Esophagus muscularis mucosa (tissue), 4 donors: ENCODE data around the gene PAEP.
"Not testable (repeated sequence)": the region's sequence is repeated elsewhere in the genome, so short reads cannot be mapped to it uniquely, and the experiment has no call there.

Experiments used
- EP300 ChIP-seq: sonication (generic); formaldehyde crosslinking; IDR thresholded peaks from one replicate; pipeline ENCODE4 v1.6.1; 2017; ENCODE audit warnings: antibody characterized with exemption
- POLR2A ChIP-seq: fragments of 450-650 bp; IDR thresholded peaks from one replicate; pipeline ENCODE4 v1.6.1; 2017; ENCODE audit warnings: antibody characterized with exemption, moderate library complexity, mild to moderate bottlenecking, low read depth
- TF ChIP-seq, protein P1 (sequence below), 3 experiments: fragments of 200-600 bp in 2 of 3; fragments of 450-650 bp in 1 of 3; sonication (generic) in 2 of 3; IDR thresholded peaks; one replicate each; pipeline ENCODE4 v1.5.1; 2017 to 2019; ENCODE audit warnings: antibody characterized with exemption in 3 of 3, mild to moderate bottlenecking in 2 of 3, moderate library complexity in 1 of 3

GRCh38 chr9:135546792-135547617, 14.6 kb upstream of the PAEP start:
- TF ChIP-seq, protein P1, sequence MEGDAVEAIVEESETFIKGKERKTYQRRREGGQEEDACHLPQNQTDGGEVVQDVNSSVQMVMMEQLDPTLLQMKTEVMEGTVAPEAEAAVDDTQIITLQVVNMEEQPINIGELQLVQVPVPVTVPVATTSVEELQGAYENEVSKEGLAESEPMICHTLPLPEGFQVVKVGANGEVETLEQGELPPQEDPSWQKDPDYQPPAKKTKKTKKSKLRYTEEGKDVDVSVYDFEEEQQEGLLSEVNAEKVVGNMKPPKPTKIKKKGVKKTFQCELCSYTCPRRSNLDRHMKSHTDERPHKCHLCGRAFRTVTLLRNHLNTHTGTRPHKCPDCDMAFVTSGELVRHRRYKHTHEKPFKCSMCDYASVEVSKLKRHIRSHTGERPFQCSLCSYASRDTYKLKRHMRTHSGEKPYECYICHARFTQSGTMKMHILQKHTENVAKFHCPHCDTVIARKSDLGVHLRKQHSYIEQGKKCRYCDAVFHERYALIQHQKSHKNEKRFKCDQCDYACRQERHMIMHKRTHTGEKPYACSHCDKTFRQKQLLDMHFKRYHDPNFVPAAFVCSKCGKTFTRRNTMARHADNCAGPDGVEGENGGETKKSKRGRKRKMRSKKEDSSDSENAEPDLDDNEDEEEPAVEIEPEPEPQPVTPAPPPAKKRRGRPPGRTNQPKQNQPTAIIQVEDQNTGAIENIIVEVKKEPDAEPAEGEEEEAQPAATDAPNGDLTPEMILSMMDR (IDR thresholded peaks at IDR 0.05), result not testable (repeated sequence)
- not testable (repeated sequence) for TF ChIP-seq POLR2A, EP300
